GM19193 (cell line): ENCODE measurements around the gene AQP1.

ENCODE experiments used
- POLR2A ChIP-seq: IDR thresholded peaks from 4 replicates; pipeline ENCODE4 v1.6.1; 2011; ENCODE audit not compliant: insufficient read depth, insufficient read length; ENCODE audit errors: extremely low read depth

Gene AQP1

DNA sequence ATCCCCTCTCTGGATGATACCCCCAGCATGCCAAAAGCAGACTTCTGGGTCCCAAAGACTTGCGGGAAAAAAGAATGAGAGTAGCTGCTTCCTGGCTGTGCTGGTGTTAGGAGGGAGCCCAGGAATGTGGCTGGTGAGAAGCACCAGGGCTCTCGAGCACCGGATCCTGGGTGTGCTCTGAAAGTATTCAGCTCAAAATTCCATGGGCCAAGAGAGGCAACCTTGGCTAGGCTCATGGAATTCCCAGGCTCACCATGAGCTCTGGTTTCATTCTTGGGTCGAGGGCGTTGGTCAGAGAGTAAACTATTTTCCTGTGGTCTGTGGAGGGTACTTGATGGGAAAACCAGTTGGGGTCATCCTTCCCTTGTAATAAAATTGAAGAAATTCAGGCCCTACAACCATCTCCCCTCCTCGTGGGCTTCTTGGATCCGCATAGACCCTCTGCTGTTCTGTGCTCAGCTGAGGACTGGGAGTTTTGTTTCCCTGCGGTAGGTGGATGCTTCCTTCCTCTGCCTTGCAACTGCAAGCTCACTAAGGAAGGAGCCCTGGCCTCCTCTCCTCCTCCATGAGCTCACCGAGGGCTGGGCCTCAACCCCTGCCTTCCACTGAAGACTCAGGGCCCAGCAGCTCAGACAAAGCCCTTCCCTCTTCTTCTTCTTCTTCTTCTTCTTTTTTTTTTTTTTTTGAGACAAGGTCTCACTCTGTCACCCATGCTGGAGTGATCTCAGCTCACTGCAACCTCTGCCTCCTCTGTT, 34.5 kb upstream of the AQP1 start:
- no peak for TF ChIP-seq POLR2A

DNA sequence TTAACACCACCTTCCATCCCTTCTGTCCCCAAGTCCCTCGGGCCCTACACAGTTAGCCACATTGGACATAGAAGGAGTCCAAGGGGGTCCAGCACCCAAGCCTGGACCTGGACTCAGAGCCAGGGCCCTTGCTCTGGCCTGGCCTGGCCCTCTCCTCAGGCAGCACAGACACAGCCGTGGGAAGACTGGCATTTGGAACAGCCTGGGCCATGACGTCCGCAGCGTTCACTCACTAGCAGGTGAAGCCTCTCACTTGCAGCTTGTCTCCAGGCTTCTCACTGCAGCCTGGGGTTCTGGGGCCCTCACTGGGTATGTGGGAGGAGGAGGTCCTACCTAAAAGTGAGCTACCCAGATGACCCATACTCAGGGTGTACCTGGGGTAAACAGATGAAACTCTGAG, 33.7 kb upstream of the AQP1 start:
- TF ChIP-seq POLR2A = no peak

DNA sequence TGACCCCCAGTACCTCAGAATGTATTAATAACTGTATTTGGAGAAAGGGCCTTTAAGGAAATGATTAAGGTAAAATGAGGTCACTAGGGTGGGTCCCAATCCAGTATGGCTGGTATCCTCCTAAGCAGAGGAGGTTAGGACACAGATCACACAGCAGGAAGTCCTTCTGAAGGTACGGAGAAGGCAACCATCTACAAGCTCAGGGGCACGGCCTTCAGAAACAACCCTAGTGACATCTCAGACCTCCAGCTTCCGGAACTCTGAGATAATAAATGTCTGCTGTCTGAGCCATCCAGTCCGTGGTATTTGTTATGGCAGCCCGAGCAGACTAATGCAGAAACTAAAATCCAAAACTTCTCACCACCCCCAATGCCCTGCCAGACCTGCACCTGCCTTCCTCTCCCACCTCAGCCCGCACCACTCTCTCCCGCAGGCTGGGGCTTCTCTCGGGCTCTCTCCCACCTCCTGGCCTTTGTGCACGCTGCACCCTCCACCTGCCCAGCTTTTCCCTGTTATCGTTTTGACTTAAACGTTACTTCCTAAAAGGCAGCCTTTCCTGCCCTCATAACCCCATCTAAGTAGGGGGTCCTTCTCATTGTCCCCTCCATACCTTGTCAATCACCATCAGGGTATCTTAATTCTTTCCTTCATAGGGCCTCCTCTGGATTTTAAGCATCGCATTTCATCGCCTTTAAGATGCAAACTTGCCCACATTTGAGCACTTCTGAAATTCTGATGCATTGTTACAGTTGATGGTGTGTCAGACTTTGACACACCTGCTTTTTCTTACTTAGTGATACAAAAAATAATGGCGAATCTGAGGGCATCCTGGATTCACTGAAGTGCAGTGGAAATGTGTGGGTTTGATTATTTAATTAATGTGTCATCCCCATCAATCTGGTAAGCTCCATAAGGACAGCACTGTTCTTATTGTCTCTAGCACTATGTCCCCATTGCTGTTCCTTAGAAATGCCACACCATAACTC, 32.2 kb upstream of the AQP1 start:
- no peak for TF ChIP-seq POLR2A

DNA sequence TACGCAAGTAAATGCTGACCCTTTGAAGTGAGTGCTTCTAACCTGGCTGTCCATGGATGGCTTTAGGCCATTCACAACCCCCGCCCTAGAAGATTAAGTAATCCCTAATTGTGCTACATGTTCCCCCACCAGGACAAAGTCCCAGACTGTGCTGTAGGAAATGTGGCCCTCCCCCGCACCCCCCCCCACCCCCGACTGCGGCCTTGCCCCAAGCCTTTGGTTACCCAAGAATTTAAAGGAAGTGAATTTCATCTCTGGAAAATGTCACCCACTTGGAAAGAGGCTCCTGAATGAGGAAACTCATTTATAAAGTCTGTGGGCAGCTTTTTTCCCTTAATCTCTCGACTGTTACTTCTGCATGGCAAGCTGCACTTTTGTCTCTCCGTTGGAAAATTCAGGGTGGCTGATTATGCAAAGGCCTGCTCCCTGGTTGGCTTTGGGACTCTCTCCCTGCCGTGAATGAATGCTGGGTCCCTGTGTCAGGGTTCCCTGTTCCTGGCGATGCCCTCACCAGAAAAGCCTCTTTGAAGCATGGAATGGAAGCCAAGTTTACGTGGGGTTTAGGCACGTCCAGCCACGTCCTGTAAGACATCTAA, 31.4 kb upstream of the AQP1 start:
- no peak for TF ChIP-seq POLR2A

DNA sequence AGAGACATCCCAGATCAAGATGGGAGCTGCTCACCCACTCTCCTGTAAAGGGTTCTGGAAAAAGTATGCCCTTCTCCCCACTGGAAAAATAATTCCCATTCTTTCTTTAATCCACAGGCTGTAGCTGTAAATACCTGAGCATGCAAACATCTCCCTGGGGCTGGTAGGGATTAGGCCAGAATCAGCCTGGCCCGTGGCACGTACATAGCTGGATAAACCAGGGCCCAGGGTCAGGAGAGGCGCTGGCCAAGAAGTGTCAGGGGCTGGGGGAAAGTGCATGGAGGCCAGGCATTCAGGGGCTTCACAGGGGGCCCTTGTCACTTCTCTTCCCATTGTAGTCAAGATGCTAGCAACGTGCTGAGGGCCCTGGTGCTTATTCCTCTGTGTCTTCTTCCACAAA, 30.7 kb upstream of the AQP1 start:
- TF ChIP-seq POLR2A = no peak

DNA sequence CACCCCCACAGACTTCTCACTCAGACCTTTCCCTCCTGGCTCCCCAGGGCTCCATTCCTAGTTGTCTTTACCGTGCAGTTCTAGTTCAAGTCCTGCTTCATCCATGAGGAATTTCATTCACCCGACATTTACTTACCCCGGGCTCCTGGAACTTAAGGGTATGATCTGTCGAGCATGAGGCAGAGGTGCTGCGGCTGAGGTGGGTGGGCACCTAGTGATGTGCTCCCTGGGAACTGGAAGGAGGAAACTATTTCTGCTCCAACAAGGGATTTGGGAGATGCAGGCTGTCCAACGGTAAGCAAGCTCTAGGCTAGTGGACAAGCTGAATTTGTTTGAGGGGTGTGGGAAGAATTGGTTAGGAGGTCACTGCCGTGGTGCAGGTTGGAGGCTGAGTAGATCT, 30.2 kb upstream of the AQP1 start:
- TF ChIP-seq POLR2A = no peak

DNA sequence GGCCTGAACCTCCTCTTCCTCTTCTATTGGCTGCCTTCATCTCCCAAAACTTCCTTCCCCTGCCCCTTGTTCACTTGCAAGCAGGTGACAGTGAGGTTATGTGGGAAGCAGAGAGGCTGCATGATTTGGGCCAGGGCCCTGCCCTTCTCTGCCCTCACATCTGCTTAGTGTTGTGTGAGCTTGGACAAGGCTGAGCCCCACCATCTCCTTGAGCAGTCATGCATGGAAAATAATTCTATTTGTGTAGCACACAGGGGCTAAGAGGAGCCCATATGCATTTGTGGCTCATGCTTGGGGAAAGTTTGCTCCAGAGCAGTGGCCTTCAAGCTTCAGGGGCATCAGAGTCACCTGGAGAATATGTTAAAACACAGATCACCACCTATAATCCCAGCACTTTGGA, 26.8 kb upstream of the AQP1 start:
- TF ChIP-seq POLR2A = no peak

DNA sequence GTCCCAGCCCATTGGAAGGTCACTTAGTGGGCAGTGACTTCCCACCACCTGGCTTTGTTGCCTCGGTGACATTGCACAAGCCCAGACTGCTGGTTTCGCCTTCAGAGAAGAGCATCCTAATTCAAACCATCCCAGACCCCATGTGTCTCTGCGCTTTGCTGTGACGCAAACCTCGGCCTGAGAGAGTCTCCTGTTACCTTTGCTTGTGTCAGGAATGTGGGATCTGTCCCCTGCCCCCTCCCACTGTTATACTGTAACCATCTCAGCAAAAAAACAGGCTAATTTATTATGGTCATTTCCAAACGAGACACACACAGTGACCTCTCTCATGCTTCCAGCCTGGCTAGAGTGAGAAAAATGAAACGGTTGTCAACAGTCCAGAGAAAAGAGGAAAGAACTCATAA, 25.0 kb upstream of the AQP1 start:
- no peak for TF ChIP-seq POLR2A

DNA sequence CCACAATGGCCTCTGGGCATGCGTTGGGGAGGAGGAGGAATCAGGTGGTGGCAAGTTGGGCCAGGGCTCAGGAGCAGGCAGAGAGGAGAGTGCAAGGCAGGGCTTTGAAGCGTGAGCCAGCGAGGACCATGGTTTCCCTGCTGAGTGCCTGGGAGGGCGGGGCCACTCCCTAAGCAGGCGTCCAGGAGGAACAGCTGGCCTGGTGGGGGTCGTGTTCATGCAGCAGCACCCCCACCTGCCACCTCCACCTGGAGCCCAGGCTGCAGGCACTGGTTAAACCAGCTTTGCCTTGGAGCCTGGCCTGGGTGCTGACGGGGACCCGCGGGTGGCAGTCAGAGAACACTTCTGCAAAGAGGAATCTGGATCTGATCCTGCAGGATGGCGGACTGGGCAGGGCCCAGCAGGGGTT, 24.2 kb upstream of the AQP1 start:
- no peak for TF ChIP-seq POLR2A

DNA sequence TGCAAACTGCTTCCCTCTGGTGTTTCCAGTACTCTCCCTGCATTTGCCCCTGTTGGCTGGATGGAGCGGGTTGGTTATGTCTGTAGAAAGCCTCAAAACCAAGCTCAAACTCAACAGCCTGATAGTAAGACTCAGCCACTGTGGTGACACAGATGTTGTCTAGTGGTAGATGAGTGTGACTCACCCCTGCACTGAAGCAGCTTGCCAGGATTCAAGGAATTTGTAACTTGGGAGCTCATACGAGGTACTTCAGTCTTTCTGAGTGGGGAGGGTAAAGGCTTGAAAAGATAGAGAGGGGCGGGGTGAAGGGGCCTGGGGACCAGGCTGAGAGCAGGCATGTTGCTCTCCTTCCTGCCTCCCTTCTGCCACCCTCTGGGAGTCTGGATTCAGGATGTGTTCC, 22.9 kb upstream of the AQP1 start:
- TF ChIP-seq POLR2A = no peak

DNA sequence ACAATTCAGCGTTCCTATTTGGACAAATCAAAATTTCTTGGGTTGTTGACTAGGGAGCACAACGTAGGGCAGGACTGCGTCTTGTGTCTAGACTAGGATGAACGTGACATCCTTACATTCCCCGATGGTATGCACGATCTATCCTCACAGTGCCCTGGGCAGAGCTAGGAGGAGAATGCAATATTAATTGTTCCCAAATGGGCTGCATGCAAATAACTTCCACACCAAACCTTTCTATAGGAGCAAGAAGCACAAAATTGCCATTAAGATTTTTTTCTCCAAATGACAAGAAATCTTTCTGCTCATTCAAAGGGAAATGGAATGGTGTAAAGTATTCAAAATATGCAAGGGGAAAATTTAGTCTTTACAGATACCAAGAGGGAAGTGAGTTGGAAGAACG, 21.4 kb upstream of the AQP1 start:
- TF ChIP-seq POLR2A = no peak

DNA sequence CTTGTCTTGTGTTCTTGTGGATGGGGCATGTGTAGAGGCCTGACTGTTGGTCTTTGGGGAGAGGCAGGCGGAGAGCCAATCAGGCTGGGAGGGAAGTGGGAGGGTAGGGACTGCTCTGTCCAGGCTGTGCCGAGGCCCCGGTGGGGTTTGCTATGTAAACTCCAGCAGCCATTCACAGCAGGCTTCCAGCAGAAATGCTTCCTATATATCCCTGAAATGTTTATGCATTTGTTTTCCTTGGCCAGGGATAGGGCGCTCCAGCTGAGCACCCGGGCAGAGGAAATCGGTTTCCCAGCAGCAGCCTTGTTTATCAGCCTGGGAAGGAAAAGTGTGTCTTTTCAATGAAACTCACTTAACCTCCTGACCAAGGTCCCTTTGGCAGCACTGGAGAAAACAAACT, 18.3 kb upstream of the AQP1 start:
- TF ChIP-seq POLR2A = no peak

DNA sequence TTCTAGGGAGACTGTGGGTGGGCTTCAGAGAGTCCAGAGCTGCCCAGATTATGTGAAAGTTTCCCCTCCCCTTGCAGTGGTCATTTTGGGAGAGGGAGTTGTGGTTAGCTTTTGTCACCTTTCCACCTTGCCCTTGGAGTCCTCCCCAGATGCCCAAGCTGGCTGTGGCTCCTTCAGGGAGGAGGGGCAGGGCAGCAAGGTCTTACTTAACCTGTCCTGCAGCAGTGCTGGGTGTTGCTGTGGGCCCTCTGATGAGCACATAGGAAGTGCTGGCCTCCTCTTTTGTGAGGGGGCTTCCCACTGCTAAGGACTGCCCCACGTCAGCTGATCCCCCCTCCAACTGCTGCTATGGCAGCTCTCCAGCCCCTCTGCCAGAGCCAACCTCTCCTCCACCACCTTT, 17.6 kb upstream of the AQP1 start:
- no peak for TF ChIP-seq POLR2A

DNA sequence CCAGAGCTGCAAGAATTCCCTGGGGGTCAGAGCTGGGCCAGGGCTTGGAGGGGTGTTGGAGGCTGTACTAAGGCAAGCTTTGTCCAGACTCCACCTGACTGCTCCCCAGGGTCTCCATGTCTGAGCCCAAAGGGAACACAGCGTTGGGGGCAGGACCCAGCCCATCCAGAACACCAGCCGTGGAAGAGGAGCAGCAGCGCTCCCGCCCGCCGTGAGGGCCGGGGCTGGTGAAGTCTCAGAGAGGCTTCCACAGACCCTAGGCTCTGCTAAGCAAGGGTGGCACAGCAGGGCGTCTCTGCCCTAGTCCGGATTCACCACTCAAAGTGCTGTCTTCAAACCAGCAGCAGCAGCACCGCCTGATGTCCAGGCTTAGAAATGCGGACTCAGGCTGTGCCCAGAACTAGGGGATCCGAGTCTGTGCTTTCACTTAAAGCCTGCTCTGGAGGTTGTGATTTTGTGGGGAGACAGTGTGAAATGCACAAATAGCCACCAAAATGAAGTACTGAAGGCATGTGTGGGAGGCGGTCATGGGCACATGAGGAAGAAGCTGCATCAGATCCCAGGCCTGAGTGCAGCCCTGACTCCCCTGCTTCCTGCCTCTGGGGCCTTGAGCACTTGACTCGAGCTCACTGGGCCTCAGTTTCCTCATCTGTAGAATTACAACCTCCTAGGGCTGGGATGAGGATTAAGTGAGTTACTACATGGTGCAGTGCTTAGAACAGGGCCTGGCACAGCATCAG, 16.6 kb upstream of the AQP1 start:
- no peak for TF ChIP-seq POLR2A

DNA sequence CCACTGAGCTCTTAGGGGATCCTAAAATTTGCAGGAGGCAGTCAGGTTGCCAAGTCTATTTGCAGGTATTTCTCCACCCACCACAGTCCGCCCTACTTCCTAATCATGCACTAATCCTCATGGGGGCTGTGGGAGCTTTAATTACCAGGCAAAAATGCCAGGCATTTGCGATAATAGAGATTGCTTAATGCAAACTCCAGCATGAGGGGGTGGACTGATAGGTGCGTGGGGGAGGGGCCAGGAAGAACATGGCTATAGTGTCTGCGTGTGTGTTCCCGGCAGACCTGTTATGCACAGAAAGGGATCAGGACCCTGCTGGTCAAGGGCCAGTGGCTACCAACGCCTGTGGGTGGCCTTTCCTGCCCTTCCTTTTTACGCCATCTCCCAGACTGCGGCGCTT, 15.6 kb upstream of the AQP1 start:
- TF ChIP-seq POLR2A = no peak
